ENCODE measurements around the gene CACNB2. TPM values are rescaled to one million over a fixed set of nuclear protein-coding genes. Genes with fewer than 3 reads are reported as not detected.

Gene CACNB2
- total RNA-seq, 1 donor from 2014 or later, result 0.96 TPM

GRCh38 chr10:18325889-18326531 lies 185.8 kb downstream of the CACNB2 start:
- H3K27ac ChIP-seq, result peak overlapping the region; percentile 19 to 50
- DNase-seq (ENCODE audit: low spot score in 2 of 2), result no peak
- intact Hi-C loops (cut with DNase I), result no loop called here
- no peaks in the 10 kb centered on the region for H3K36me3 ChIP-seq
- H3K4me3 ChIP-seq, result no peak overlapping the region
- no peaks in the 10 kb centered on the region for H3K9me3 ChIP-seq
- TF ChIP-seq CTCF (IDR thresholded peaks at IDR 0.05), result no peak
- no peaks in the 10 kb centered on the region for H3K27me3 ChIP-seq
- peaks cover 0 to 6% of the 10 kb centered on the region in 2 donors for H3K4me1 ChIP-seq

- Histone ChIP-seq H3K27me3 (no peaks in the 10 kb centered on the region), H3K36me3 (no peaks in the 10 kb centered on the region), H3K27ac (no peak overlapping the region), H3K4me3 (no peak overlapping the region), H3K4me1 (peaks cover 0 to 6% of the 10 kb centered on the region in 2 donors), H3K9me3 (no peaks in the 10 kb centered on the region)
- no peak for DNase-seq (ENCODE audit: low spot score in 2 of 2)
- intact Hi-C loops (cut with DNase I), result no loop called here
- no peak for TF ChIP-seq CTCF (IDR thresholded peaks at IDR 0.05)
Observed at GRCh38 chr10:18328941-18329340, 188.7 kb downstream of the CACNB2 start.

- Histone ChIP-seq H3K27me3 (no peaks in the 10 kb centered on the region), H3K9me3 (no peaks in the 10 kb centered on the region), H3K36me3 (no peaks in the 10 kb centered on the region), H3K4me1 (peaks cover 0 to 7% of the 10 kb centered on the region in 2 donors), H3K4me3 (no peak overlapping the region), H3K27ac (no peak overlapping the region)
- TF ChIP-seq CTCF (IDR thresholded peaks at IDR 0.05), result no peak
- no peak for DNase-seq (ENCODE audit: low spot score in 2 of 2)
- intact Hi-C loops (cut with DNase I), result no loop called here
Observed at GRCh38 chr10:18332048-18332447, 191.8 kb downstream of the CACNB2 start.

GRCh38 chr10:18332484-18332883 lies 192.3 kb downstream of the CACNB2 start:
- intact Hi-C loops (cut with DNase I), result no loop called here
- Histone ChIP-seq H3K36me3 (no peaks in the 10 kb centered on the region), H3K4me3 (no peak overlapping the region), H3K27me3 (no peaks in the 10 kb centered on the region), H3K9me3 (no peaks in the 10 kb centered on the region), H3K4me1 (peaks cover 0 to 7% of the 10 kb centered on the region in 2 donors), H3K27ac (peak overlapping the region in 1 of 2 donors; percentile 2)
- no peak for TF ChIP-seq CTCF (IDR thresholded peaks at IDR 0.05)
- DNase-seq (ENCODE audit: low spot score in 2 of 2), result no peak

- peak overlapping the region; percentile 21 to 28 for H3K27ac ChIP-seq
- intact Hi-C loops (cut with DNase I), result no loop called here
- peaks cover 0 to 7% of the 10 kb centered on the region in 2 donors for H3K4me1 ChIP-seq
- TF ChIP-seq CTCF (IDR thresholded peaks at IDR 0.05), result no peak
- H3K36me3 ChIP-seq, result no peaks in the 10 kb centered on the region
- peak overlapping the region; percentile 32 to 42 for H3K4me3 ChIP-seq
- no peaks in the 10 kb centered on the region for H3K9me3 ChIP-seq
- no peaks in the 10 kb centered on the region for H3K27me3 ChIP-seq
- no peak for DNase-seq (ENCODE audit: low spot score in 2 of 2)
Observed at GRCh38 chr10:18333621-18334020, 193.4 kb downstream of the CACNB2 start.

All from ascending aorta (tissue), 2 donors.